ENCODE results near the gene RRAD.
A peak's percentile ranks its signal among the peaks of the same experiment; 100 is the strongest.
"Not testable (repeated sequence)": the region's sequence is repeated elsewhere in the genome, so short reads cannot be mapped to it uniquely, and the experiment has no call there.

The RRAD gene, protein sequence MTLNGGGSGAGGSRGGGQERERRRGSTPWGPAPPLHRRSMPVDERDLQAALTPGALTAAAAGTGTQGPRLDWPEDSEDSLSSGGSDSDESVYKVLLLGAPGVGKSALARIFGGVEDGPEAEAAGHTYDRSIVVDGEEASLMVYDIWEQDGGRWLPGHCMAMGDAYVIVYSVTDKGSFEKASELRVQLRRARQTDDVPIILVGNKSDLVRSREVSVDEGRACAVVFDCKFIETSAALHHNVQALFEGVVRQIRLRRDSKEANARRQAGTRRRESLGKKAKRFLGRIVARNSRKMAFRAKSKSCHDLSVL

DNA sequence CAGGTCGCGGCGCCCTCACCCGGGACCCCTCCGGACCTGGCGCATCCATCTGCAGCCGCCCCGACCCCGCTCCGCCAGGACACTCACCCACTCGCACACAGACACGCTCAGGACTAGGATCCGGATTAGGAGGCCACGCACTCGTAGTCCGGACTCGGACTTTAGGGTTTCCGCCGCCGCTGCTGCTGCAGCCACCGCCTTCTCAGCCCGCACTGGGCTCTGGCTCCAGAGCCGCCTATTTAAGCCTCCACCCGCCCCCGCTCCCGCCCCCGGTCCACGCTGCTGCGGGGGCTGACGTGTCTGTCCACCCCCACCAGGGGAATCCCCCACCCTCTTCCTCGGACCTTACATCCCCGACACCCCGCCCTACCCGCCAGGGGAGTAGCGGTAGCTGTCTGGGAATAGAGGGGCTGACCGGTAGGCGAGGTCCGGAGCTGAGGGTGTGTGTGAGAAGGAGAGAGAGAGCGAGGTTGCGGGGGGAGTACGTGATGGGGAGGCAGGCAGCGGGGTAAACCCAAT lies at the start of gene RRAD:
Gene RRAD (minus strand): TSS at position 214 of the 519 bp plus-strand sequence. CDS start 356 bp downstream, outside the sequence.
- no peak for DNase-seq (ENCODE audit: low read depth)
- TF ChIP-seq, protein P1, sequence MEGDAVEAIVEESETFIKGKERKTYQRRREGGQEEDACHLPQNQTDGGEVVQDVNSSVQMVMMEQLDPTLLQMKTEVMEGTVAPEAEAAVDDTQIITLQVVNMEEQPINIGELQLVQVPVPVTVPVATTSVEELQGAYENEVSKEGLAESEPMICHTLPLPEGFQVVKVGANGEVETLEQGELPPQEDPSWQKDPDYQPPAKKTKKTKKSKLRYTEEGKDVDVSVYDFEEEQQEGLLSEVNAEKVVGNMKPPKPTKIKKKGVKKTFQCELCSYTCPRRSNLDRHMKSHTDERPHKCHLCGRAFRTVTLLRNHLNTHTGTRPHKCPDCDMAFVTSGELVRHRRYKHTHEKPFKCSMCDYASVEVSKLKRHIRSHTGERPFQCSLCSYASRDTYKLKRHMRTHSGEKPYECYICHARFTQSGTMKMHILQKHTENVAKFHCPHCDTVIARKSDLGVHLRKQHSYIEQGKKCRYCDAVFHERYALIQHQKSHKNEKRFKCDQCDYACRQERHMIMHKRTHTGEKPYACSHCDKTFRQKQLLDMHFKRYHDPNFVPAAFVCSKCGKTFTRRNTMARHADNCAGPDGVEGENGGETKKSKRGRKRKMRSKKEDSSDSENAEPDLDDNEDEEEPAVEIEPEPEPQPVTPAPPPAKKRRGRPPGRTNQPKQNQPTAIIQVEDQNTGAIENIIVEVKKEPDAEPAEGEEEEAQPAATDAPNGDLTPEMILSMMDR (IDR thresholded peaks at IDR 0.05; ENCODE audit: control insufficient read depth, insufficient read depth, low read depth, low read length, missing control alignments), result no peak
- peak within 1 kb of the TSS; percentile 32 for H3K4me3 ChIP-seq (ENCODE audit: control insufficient read depth, low read depth, low read length)

DNA sequence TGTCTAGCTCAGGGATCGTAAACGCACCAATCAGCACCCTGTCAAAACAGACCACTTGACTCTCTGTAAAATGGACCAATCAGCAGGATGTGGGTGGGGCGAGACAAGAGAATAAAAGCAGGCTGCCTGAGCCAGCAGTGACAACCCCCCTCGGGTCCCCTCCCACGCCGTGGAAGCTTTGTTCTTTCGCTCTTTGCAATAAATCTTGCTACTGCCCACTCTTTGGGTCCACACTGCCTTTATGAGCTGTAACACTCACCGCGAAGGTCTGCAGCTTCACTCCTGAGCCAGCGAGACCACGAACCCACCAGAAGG lies 49.6 kb upstream of the RRAD start:
- not testable (repeated sequence) for H3K4me3 ChIP-seq (ENCODE audit: control insufficient read depth, low read depth, low read length); DNase-seq (ENCODE audit: low read depth)

DNA sequence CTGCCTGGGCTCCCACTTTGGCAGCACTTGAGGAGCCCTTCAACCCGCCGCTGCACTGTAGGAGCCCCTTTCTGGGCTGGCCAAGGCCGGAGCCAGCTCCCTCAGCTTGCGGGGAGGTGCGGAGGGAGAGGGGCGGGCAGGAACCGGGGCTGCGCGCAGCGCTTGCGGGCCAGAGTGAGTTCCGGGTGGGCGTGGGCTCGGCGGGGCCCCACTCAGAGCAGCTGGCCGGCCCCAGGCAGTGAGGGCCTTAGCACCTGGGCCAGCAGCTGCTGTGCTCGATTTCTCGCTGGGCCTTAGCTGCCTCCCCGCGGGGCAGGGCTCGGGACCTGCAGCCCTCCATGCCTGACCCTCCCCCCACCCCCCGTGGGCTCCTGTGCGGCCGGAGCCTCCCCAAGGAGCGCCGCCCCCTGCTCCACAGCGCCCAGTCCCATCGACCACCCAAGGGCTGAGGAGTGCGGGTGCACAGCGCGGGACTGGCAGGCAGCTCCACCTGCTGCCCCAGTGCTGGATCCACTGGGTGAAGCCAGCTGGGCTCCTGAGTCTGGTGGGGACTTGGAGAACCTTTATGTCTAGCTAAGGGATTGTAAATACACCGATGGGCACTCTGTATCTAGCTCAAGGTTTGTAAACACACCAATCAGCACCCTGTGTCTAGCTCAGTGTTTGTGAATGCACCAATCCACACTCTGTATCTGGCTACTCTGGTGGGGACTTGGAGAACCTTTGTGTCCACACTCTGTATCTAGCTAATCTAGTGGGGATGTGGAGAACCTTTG lies 49.0 kb upstream of the RRAD start:
- DNase-seq (ENCODE audit: low read depth); H3K4me3 ChIP-seq (ENCODE audit: control insufficient read depth, low read depth, low read length): not testable (repeated sequence)

DNA sequence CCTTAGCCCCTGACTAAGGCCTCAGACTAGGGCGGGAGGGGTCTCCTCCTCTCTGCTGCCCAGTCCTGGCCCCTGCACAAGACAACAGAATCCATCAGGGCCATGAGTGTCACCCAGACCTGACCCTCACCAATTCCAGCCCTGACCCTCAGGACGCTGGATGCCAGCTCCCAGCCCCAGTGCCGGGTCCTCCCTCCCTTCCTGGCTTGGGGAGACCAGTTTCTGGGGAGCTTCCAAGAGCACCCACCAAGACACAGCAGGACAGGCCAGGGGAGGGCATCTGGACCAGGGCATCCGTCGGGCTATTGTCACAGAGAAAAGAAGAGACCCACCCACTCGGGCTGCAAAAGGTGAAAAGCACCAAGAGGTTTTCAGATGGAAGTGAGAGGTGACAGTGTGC lies 48.4 kb upstream of the RRAD start:
- TF ChIP-seq, protein P1 (IDR thresholded peaks at IDR 0.05; ENCODE audit: control insufficient read depth, insufficient read depth, low read depth, low read length, missing control alignments), result no peak
- no peak for DNase-seq (ENCODE audit: low read depth)
- no peak overlapping the region for H3K4me3 ChIP-seq (ENCODE audit: control insufficient read depth, low read depth, low read length)

DNA sequence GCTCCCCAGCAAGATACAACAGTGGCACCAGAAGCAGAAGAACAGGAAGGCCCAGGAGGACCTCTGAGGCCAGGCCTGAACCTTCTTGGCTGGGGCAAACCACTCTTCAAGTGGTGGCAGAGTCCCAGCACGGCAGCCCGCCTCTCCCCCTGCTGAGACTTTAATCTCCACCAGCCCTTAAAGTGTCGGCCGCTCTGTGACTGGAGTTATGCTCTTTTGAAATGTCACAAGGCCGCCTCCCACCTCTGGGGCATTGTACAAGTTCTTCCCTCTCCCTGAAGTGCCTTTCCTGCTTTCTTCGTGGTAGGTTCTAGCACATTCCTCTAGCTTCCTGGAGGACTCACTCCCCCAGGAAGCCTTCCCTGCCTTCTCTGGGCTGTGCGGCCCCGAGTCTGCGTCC lies 47.6 kb upstream of the RRAD start:
- TF ChIP-seq, protein P1 (IDR thresholded peaks at IDR 0.05; ENCODE audit: control insufficient read depth, insufficient read depth, low read depth, low read length, missing control alignments), result no peak
- no peak overlapping the region for H3K4me3 ChIP-seq (ENCODE audit: control insufficient read depth, low read depth, low read length)
- DNase-seq (ENCODE audit: low read depth), result no peak

DNA sequence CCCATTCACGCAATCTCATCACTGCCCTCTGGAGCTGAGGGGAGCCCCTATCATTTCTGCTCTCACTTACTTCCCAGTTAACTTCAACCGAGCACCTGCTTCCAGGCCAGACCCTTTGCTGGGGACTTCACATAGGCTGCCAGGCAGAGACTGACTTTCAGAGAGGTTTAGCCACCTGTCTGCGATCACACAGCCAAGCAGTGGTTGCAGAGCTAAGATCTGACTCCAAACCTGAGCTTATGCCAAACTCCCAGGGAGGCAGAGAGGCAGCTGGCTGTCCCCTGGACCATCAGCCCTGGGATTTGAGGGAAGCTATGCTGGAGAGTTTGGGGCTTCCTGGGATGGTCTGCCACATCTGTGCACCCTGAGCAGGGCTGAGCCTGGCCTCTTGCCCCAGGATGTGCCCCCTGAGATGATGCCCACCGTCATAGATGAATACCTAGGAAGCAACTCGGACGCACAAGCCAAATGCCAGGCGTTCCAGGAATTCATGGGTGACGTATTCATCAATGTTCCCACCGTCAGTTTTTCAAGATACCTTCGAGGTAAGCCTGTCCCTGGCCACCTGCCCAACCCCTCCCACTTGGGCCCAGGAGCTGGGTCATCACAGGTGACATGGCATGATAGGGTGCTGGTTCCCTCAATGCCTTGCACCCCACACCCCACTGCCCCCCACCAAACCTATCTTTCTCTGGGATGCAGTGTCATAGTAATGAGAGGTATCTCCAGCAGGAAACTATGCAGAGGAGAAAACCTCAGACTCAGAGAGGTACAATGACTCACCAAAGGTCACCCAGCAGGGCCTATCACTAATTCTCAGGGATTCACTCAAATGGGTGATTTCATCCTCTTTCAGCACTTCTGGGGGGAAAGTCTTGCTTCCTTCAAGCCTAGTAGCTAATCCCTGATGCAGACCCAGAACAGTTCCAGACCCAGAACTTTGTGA lies 45.7 kb upstream of the RRAD start:
- TF ChIP-seq, protein P1 (IDR thresholded peaks at IDR 0.05; ENCODE audit: control insufficient read depth, insufficient read depth, low read depth, low read length, missing control alignments), result no peak
- DNase-seq (ENCODE audit: low read depth), result no peak

DNA sequence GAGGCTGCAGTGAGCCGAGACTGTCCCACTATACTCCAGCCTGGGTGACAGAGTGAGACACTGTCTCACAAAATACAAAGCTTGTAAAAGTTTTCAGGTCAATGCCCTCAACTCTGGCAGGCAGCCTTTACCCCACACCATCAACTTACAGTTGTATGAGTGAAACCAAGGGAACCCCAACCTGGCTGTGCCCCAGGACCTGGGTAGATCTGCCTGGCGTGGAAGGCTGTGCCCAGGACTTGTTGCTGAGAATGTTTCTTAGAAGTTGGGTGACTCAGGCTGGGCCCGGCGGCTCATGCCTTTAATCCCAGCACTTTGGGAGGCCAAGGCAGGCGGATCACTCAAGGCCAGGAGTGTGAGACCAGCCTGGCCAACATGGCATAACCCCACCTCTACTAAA lies 43.5 kb upstream of the RRAD start:
- TF ChIP-seq, protein P1 (IDR thresholded peaks at IDR 0.05; ENCODE audit: control insufficient read depth, insufficient read depth, low read depth, low read length, missing control alignments), result no peak
- DNase-seq (ENCODE audit: low read depth), result no peak
- no peak overlapping the region for H3K4me3 ChIP-seq (ENCODE audit: control insufficient read depth, low read depth, low read length)

More for the DNA sequence above, 45.7 kb upstream of the RRAD start:
- H3K4me3 ChIP-seq (ENCODE audit: control insufficient read depth, low read depth, low read length), result no peak overlapping the region

Measured in AG09309 (cell line).